AG09309 (cell line): Measurements from ENCODE around the gene SMIM20.

Experiments used
- DNase-seq: peaks from one replicate; pipeline ENCODE4 v3.0.0-alpha.2; 2010; ENCODE audit warnings: low read depth
- H3K4me3 ChIP-seq: 2 replicates; pipeline ENCODE4 v1.5.1; 2011; ENCODE audit warnings: mild to moderate bottlenecking, low read depth, low read length, moderate library complexity; ENCODE audit not compliant: control insufficient read depth
- TF ChIP-seq, protein P1 (sequence below): IDR thresholded peaks from 2 replicates; pipeline ENCODE4 v1.5.1; 2011; ENCODE audit warnings: mild to moderate bottlenecking, low read depth, low read length, inconsistent platforms; ENCODE audit not compliant: insufficient read depth, control insufficient read depth; ENCODE audit errors: missing control alignments

SMIM20 gene

DNA sequence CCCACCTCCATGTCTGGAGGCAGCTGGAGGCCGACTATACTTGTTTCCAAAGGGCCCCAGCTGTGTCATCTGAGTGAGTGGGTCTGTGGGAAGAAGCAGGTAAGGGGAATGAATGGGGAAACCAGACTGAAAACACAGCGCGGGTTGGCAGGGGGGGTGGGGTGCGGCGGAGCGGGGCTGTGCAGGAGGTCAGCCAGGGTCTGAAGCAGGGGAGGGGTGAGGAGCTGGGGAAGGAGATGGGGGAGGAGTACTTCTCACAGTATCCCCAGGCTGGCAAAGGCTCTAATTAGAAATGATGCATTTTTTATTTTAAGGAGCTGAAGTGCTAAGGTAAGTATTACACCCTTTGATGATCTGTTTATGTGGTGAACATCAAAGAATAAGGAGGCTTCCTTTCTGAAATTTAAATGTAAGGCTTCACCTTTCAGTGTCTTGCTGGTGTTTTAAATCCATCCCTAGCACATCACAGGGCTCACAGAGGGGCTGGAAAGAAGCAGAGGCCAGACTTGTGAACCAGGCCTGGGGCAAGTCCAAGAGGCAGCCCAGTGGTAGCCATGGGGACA is 37.5 kb downstream of the SMIM20 start:
- TF ChIP-seq, protein P1, sequence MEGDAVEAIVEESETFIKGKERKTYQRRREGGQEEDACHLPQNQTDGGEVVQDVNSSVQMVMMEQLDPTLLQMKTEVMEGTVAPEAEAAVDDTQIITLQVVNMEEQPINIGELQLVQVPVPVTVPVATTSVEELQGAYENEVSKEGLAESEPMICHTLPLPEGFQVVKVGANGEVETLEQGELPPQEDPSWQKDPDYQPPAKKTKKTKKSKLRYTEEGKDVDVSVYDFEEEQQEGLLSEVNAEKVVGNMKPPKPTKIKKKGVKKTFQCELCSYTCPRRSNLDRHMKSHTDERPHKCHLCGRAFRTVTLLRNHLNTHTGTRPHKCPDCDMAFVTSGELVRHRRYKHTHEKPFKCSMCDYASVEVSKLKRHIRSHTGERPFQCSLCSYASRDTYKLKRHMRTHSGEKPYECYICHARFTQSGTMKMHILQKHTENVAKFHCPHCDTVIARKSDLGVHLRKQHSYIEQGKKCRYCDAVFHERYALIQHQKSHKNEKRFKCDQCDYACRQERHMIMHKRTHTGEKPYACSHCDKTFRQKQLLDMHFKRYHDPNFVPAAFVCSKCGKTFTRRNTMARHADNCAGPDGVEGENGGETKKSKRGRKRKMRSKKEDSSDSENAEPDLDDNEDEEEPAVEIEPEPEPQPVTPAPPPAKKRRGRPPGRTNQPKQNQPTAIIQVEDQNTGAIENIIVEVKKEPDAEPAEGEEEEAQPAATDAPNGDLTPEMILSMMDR: no peak
- DNase-seq: no peak
- no peak overlapping the region for H3K4me3 ChIP-seq

DNA sequence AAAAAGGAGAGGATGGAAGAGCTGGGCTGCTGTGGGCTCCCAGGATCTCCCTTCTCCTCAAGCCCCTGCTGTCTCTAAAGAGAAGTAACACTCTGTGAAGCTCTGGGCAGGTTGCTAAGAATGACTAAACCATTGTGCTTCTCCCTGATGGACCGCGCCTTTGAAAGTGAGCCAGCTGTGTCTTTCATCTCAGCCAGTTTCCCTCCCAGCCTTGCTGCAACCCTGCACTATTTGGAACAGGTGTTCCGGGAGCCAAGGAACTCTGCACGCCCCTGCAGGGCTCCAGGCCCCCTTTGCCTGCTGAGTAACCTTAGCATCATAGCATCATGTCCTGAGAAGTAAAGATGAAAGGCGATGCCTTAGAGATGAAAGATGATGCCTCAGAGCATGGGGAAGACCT is 39.7 kb downstream of the SMIM20 start:
- TF ChIP-seq, protein P1: peak; percentile 7
- DNase-seq: no peak
- H3K4me3 ChIP-seq: no peak overlapping the region

DNA sequence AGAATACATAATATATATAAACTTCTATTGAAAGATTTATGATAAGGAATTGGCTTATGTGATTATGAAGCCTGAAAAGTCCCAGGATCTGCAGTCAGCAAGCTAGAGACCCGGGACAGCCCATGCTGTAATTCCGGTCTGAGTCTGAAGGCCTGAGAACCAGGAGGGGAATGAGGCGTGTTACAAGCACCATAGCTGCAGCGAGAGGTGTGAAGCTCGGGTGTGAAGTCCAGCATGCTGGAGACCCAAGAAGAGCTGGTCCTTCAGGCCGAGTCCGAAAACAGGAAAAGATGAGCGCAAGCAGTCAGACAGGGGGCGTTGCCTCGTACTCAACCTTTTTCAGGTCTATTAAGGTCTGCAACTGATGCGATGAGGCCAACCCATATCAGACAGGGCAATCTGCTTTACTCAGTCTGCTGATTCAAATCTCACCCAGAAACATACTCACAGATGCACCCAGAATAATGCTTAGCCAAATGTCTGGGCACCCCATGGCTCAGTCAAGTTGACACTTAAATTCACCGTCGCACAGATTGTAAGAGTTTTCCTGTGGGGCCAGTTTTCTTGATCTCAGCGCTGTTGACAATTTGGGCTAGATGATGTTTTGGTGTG is 40.4 kb downstream of the SMIM20 start:
- no peak for DNase-seq
- TF ChIP-seq, protein P1: no peak
- no peak overlapping the region for H3K4me3 ChIP-seq

DNA sequence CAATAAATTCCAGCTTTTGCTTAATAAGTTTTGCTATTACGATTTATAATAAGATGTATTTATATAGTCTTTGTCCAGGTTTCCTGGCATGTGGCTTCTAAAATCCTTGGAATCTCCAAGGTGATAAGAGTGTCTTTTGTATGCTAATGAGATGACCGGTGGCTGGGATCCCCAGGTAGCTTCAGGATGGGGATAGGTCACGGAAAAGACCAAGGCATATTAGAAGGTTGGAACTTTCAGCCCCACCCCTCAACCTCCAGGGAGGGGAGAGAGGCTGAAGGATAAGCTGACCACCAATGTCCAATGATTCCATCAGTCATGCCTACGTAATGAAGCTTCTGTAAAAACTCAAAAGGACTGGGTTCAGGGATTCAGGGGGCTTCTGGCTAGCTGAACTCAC is 41.7 kb downstream of the SMIM20 start:
- DNase-seq: no peak
- TF ChIP-seq, protein P1: no peak
- H3K4me3 ChIP-seq: no peak overlapping the region

DNA sequence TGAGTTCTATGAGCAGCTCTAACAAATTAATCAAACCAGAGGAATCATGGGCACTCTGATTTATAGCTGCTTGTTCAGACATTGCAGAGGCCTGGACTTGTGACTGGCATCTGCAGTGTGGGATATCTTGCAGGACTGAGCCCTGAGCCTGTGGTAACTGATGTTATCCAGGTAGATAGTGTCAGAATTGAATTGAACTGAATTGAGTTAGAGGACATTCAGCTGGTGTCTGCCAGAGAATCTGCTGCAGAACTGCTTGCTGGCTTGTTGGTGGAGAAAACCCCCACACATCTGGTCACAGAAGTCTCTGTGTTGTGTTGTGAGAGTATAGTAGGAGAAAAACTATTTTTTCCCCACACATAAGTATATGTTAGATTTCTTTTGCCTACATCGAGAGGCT is 42.2 kb downstream of the SMIM20 start:
- H3K4me3 ChIP-seq: no peak overlapping the region
- no peak for DNase-seq
- TF ChIP-seq, protein P1: no peak

DNA sequence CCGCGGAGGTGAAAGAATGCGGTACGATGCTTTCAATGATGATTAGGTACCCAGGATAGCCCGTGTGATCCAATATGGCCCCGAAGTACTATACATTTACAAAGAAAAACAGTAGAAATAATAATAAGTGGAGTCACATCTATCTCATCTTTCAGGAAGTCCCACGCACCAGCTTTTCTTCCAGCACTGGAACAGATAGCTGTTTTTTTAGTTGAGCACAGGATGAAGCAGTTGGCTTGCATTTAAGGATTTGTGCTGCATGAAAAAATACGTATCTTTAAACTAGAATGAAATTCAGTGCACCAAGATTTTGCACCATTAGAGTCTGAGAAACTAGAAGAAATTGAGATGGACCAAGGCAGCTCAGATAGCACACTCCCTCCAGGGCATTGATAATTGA is 44.1 kb downstream of the SMIM20 start:
- no peak overlapping the region for H3K4me3 ChIP-seq
- TF ChIP-seq, protein P1: no peak
- no peak for DNase-seq
